ENCODE measurements around the gene RAP1GDS1. TPM values are rescaled to one million over a fixed set of nuclear protein-coding genes. Genes with fewer than 3 reads are reported as not detected.
"Not testable (repeated sequence)": the region's sequence is repeated elsewhere in the genome, so short reads cannot be mapped to it uniquely, and the experiment has no call there.

RAP1GDS1 gene
- total RNA-seq, 1 experiment from 2014 or later: 37.2 TPM

DNA sequence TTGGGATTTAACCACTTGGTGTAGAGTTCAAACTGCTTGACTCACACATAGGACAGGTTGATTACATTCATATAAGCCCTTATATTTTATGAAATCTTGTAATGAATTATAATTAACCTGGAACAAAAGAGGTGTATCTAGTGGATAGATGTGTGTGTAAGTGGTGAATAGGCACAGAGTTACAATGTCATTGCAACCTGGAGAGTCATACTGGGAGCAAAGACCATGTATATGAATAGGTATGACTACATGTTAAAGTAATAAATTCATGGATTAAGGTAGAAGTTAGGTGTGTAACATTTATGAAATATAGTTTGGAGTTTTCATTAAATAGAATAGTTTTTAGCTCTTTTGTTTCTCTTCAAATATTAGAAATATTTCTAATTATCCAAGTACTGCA is 26.1 kb downstream of the RAP1GDS1 start:
- no peak for DNase-seq (ENCODE audit: extremely low read depth, low read depth)

DNA sequence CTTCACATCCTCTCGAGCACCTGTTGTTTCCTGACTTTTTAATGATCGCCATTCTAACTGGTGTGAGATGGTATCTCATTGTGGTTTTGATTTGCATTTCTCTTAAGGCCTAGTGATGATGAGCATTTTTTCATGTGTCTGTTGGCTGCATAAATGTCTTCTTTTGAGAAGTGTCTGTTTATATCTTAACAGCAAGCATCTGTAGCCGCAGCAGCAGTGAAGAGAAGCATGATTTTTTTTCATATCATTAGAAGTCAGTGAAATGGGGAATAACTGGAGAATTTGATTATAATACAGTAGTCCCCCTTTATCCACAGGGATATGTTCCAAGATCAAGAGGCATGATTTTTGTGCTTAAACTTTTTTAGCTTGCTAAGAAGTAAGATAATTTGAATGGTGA is 27.5 kb downstream of the RAP1GDS1 start:
- not testable (repeated sequence) for DNase-seq (ENCODE audit: extremely low read depth, low read depth)

- no peak for DNase-seq (ENCODE audit: extremely low read depth, low read depth)
Measured at GRCh38 chr4:98289375-98289774, 28.2 kb downstream of the RAP1GDS1 start.

DNA sequence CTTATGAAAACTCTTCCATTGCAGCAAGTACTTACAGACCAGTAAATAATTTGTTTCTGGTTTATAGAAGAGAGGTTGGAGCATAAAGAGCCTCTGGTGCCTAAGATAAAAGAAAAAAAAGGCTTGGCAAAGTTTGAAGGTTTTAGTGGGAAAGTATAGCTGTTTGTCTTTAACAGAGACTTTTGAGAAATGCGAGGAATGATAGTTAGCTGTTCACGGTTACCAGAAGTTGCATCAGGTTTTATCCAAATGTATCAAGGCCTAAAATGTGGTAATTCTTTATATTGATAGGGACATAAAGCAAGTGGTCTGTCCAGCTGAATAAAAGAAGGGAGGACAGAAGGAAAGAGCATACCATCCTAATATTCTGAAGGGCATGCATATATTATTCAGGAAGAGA is 29.3 kb downstream of the RAP1GDS1 start:
- peak; percentile 41 for DNase-seq (ENCODE audit: extremely low read depth, low read depth)

DNA sequence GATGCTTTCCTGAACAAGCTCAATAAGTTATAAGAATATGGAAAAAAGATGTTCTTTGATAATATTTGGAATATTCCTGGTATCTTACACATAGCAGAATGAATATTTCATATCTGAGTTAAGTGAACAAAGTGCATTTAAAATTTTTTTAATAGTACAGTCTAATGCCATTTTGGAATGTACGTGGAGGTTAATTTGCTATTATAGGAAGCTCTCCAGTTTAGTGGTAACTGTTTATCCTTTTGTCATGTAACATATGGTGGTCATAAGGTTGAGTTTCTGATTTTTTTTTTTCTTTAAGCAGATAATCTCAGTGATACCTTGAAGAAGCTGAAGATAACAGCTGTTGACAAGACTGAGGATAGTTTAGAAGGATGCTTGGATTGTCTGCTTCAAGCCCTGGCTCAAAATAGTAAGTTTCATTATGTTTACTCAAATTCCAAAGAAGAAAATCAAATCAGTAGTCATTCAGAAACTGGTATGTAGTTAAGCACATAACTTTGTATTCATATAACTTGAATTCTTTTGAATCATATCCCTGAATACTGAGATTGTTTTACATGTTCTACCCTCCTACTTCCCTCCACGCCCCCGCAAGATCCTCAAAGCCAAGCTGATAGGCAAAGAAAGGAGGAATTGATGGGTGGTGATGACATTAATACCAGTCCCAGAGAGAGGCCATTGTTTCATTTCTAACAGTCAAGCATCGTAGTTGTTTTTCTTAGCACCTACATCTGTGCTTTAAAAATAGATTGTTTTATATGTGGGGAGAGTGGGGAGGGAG is 32.1 kb downstream of the RAP1GDS1 start:
- DNase-seq (ENCODE audit: extremely low read depth, low read depth): no peak

GRCh38 chr4:98298022-98298421 is 36.8 kb downstream of the RAP1GDS1 start:
- DNase-seq (ENCODE audit: extremely low read depth, low read depth): no peak

DNA sequence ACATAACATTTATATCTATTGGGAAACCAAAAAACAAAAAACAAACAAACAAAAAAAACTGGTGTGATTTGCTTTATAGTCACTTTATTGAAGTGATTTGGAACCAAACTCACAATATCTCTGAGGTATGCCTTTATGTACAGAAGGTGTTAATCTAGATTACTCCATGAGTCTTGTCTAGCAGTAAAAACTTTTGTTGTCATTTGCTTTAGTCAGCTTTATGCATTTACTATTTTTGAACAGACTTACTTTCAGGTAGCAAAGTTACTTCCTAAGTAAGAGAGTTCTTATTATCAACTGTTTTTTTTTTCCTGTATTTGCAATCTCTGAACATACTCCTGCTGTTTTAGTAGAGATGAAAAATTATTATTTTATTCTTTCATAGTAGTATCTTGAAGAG is 39.5 kb downstream of the RAP1GDS1 start:
- no peak for DNase-seq (ENCODE audit: extremely low read depth, low read depth)

DNA sequence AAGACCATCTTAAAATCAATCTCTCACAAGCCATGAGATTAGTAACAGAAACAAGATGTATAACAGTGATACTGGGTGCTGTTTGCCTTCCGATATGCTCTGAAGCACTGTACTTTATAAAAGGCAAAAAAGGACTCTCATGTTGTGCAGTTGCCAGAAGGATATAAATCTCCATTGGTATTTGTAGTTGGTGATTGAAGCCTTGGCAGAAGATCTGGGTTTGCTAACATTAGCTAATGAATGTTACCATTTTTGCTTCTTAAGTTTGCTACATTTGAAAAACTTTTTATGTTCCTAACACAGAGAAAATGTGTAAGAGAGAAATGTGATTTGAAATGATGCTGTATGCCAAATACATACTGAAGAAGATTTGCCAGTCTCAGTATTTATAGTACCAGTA is 44.4 kb downstream of the RAP1GDS1 start:
- DNase-seq (ENCODE audit: extremely low read depth, low read depth): no peak

- DNase-seq (ENCODE audit: extremely low read depth, low read depth): no peak
Measured at GRCh38 chr4:98310867-98311266, 49.7 kb downstream of the RAP1GDS1 start.

DNA sequence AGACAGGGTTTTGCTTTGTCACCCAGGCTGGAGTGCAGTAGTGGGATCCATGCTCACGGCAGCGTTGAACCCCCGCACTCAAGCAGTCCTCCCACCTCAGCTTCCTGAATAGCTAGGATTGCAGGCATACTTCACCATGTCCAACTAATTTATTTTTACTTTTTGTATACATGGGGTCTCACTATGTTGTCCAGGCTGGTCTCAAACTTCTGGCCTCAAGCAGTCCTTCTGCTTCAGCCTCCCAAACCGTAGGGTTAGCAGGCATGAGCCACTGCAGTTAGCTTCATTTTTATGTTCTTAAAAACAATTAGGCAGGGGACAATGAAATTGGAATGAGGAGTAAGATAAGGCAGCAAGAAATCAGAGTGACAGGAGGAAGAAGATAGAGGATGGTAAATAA is 50.5 kb downstream of the RAP1GDS1 start:
- no peak for DNase-seq (ENCODE audit: extremely low read depth, low read depth)

DNA sequence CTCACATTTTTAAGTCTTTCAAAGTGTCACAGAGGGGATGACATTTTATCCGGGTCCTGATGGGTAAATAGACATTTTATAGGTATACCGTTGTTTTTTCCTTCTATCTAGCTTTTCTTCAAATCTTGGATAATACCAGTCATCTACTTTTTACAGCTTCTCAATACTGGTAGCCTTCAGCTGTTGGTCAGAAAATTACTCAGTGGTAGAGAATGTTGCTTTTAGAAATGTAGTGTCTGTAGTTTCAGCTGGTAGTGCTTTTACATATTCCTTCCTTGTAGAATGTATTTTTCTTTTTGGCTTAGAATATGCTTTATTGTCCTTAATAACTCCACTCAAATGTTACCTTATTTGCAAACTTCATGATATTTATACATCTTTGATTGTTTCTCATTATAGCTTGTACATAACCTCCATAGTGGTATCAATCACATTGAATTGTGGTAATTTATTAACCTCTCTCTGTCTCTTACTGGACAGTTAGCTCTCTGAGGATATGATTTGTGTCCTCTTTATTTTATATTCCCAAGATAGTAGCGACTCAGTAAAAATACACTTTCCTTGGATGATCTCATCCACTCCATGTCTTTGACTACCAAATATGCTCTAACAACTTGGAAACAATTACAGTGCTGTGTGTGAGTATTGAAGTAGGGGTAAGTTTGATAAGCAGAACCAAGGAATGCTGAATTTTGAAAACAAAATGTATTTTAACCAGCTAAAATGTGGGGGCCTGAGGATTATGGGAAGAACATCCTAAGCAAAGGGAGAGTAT is 53.8 kb downstream of the RAP1GDS1 start:
- DNase-seq (ENCODE audit: extremely low read depth, low read depth): no peak

DNA sequence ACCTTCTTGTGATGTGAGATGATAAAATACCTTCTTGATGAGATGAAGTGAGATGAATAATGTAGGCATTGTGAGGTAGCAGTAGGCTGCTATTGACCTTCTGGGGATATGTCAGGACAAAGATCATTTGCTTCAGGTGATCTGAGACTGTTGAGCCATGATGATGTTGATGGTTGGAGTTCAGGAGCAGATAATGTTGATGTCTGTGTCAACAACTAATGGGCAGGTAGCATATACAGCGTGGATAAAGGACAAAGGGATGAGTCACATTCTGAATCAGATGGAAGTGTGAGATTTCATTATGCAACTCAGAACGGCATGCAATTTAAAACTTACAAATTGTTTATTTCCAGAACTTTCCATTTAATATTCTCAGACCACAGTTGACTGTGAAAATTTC is 57.3 kb downstream of the RAP1GDS1 start:
- DNase-seq (ENCODE audit: extremely low read depth, low read depth): no peak

- DNase-seq (ENCODE audit: extremely low read depth, low read depth): no peak
Measured at GRCh38 chr4:98319021-98319420, 57.8 kb downstream of the RAP1GDS1 start.

DNA sequence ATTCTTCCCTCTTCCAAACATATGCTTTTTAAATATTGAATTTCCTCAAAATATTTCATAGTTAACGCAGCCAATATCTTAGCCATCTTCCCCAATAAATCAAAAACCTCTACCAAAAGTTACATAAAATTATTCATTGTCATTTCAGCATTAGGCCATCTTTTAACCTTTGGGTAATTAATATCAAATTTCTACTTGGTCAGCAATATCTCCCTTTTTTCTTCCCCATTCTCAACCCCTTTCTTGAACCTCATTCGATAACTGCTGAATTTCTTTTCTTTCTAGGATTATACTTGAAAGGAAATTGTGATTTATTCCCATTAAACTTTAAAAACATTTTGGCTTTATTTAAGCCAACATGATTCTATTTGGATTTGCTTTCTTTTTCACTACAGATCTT is 65.0 kb downstream of the RAP1GDS1 start:
- DNase-seq (ENCODE audit: extremely low read depth, low read depth): no peak

DNA sequence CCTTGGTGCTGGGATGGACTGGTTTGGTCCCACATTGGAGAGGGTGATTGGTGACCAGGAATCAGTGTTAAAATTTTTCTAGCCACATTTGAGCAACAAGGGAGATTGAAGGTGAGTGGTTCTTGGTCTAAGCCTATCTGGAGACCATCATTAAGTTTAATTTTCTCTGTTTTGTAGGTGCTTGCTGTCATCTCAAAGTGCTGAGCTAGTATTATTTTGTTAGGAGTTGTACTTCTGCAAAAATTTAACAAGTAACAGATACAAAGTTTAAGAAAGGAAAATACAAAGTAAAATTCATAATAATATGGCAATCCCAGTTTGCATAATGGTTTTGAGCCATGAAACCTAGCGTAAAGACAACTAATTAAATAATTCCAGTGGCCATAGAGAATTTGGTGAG is 66.5 kb downstream of the RAP1GDS1 start:
- no peak for DNase-seq (ENCODE audit: extremely low read depth, low read depth)

- DNase-seq (ENCODE audit: extremely low read depth, low read depth): not testable (repeated sequence)
Measured at GRCh38 chr4:98329879-98330640, 68.9 kb downstream of the RAP1GDS1 start.

DNA sequence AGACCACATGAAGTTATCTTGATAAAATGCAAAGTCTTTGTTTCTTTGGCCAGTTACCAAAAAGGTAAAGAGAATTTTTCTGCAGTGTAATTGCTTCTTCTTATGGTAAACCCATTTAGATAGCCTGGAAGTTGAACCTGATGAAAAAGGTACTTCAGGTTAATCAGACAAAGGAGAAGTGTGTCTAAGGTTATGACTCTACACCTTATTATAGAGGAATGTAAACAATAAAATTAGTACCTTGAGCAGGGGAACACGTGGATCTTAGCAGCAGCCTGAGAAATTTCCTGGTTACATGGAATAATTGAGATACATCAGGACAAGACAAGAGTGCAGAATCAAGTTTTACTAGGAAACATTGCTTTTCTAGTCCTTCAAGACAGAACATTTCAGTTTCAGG is 70.8 kb downstream of the RAP1GDS1 start:
- no peak for DNase-seq (ENCODE audit: extremely low read depth, low read depth)

DNA sequence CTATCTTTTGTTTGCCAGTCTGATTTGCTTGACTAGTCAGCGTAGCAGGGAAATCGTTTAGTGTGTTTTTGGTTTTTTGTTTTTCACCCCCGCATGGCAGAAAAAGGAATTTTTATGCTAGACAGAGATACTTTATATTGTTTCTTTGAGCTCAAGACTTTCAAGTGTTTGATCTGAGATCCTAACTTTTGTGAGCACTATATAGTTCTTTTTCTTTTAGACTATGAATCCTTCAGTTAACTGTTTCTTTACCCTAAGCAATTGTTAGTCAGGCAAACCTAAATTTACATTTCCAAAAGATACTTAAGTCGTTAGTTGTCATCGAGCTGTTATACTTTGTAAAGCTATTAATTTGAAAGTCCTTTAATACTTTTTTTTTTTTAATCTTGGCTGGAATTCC is 73.3 kb downstream of the RAP1GDS1 start:
- DNase-seq (ENCODE audit: extremely low read depth, low read depth): no peak

DNA sequence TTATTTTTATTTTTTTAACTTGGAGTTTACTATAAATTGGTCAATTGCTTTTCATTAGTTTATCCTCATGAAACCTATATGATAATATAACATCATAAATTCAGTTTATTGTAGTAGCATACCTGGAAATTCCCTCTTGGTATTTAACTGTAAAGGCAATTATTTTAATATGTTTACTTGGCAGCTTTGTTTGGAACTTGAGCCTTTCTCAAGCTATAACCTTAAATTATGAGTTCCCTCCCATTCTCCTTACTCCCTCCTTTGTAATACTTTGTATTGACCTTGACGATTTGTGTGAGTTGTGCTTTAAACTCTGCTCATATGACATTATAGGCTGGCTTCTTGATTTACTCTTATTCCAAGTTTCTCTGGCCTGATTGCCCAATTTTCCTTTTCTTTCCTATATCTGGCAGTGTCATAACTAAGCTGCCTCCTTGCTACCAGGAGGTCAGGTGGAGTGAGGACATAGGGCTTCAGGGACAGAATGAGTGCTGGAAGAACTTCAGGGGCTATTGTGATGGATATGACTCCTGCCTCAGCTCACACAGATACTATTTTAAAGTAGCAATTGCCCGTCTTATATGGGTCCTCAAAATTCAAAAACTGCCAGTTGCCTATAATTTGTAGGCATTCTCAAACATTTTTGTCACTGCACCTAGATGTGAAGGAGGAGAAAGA is 77.7 kb downstream of the RAP1GDS1 start:
- DNase-seq (ENCODE audit: extremely low read depth, low read depth): no peak

GRCh38 chr4:98341309-98341708 is 80.1 kb downstream of the RAP1GDS1 start:
- no peak for DNase-seq (ENCODE audit: extremely low read depth, low read depth)

DNA sequence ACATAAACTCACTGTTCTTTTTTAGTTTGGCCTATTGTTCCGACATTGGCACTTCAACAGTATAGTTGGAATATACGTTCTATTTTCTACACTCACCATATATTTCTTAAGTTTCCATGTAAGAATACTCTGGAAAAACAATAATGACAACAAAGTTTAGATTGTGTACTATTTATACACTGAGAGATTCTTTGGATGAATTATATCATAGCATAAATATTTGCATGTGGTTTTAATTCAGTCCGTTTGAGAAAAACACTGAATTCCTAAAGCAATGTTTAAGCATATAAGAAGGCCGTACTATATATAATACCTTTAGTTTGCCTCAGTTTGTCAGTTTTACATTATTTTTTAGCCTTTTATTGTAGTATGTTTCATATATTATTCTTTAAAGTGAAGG is 82.4 kb downstream of the RAP1GDS1 start:
- no peak for DNase-seq (ENCODE audit: extremely low read depth, low read depth)

Data from NCI-H460 (cell line).